ENCODE data around the gene PI4KB. TPM values are rescaled to one million over a fixed set of nuclear protein-coding genes. Genes with fewer than 3 reads are reported as not detected.

PI4KB gene
- total and polyA plus RNA-seq, 9 of the 15 experiments (the other 6 are each of a cell fraction or from before 2014, with no cell fraction given), result 3.1 to 65.4 (median 45.1) TPM

DNA sequence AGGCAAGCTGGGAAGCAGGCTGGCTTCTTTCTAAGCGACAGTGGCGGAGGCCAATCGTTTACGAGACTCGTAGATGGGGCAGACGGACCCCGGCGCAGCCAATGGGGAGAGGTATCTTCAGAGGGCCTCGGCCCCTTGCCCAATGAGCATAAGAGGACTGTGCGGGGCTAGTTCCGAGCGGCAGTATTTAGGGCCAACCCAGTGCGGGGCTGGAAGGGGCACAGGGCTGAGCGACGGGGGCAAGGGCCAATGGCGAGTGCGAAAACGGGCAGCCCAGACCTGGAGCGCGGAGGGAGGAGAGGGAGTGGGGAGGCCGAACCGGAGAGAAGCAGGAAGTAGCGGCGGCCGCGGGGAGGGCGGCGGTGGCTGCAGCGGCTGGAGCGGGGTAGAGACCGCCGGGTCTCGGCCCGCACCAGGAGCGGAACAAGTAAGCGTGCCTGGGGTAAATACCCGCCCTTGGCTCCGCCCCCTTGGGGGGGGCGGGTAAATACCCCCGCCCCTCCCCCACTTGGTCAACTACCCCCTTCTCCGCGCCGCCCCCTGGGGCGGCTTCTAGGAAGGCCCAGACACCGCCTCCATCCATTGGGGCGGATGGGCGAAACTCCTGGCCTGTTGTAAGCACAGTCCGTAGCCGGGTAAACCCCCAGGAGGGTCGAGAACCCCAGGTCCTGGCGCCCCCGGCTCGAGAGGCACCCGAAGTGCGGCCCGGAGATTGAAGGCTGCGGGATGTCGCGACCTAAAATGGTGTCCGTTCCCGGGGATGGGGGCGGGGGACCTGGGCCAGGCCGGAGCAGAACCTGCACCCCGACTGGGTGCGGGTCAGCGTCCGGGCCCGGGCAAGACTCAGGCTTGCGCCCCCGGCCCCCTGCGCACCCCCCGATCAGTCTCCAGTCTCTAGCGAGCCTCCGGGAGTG, 45.0 kb downstream of the PI4KB start, which contains the start of gene ZNF687 (continued):
- no peak for TF ChIP-seq TCF7 (IDR thresholded peaks at IDR 0.05; ENCODE audit: borderline replicate concordance)
- TF ChIP-seq, protein P1, sequence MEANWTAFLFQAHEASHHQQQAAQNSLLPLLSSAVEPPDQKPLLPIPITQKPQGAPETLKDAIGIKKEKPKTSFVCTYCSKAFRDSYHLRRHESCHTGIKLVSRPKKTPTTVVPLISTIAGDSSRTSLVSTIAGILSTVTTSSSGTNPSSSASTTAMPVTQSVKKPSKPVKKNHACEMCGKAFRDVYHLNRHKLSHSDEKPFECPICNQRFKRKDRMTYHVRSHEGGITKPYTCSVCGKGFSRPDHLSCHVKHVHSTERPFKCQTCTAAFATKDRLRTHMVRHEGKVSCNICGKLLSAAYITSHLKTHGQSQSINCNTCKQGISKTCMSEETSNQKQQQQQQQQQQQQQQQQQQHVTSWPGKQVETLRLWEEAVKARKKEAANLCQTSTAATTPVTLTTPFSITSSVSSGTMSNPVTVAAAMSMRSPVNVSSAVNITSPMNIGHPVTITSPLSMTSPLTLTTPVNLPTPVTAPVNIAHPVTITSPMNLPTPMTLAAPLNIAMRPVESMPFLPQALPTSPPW (CRISPR knock-in tag; IDR thresholded peaks at IDR 0.05), result peak; percentile 97
- TF ChIP-seq FOXK2 (conservative IDR thresholded peaks at IDR 0.05 in 1 of 2, IDR thresholded peaks at IDR 0.05 in 1 of 2; ENCODE audit: low read depth in 2 of 2), result peak; percentile 86 to 90
- TF ChIP-seq CEBPG (CRISPR knock-in tag; IDR thresholded peaks at IDR 0.05), result no peak
- TF ChIP-seq CEBPG (tag; conservative IDR thresholded peaks at IDR 0.05 in 1 of 2, IDR thresholded peaks at IDR 0.05 in 1 of 2), result no peak
- TF ChIP-seq, protein P2, sequence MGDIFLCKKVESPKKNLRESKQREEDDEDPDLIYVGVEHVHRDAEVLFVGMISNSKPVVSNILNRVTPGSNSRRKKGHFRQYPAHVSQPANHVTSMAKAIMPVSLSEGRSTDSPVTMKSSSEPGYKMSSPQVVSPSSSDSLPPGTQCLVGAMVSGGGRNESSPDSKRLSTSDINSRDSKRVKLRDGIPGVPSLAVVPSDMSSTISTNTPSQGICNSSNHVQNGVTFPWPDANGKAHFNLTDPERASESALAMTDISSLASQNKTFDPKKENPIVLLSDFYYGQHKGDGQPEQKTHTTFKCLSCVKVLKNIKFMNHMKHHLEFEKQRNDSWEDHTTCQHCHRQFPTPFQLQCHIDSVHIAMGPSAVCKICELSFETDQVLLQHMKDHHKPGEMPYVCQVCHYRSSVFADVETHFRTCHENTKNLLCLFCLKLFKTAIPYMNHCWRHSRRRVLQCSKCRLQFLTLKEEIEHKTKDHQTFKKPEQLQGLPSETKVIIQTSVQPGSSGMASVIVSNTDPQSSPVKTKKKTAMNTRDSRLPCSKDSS (IDR thresholded peaks at IDR 0.05; ENCODE audit: low read depth, partially characterized antibody), result no peak
- no peak; the same call in 1 of the 2 replicates for TF ChIP-seq ZNF431 (CRISPR knock-in tag; IDR thresholded peaks at IDR 0.05)
- TF ChIP-seq, protein P3, sequence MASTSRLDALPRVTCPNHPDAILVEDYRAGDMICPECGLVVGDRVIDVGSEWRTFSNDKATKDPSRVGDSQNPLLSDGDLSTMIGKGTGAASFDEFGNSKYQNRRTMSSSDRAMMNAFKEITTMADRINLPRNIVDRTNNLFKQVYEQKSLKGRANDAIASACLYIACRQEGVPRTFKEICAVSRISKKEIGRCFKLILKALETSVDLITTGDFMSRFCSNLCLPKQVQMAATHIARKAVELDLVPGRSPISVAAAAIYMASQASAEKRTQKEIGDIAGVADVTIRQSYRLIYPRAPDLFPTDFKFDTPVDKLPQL (IDR thresholded peaks at IDR 0.05; ENCODE audit: extremely low read depth, insufficient read length), result no peak
- TF ChIP-seq MEF2A (IDR thresholded peaks at IDR 0.05; ENCODE audit: control insufficient read depth, low read depth, low read length), result no peak
- no peak for TF ChIP-seq JUN (IDR thresholded peaks at IDR 0.05; ENCODE audit: borderline replicate concordance, low read depth, low read length)
- no peak for TF ChIP-seq JUN (CRISPR knock-in tag; IDR thresholded peaks at IDR 0.05; ENCODE audit: borderline replicate concordance)
- peak in 2 of 3 experiments; percentile 75 to 86 for TF ChIP-seq YY1 (IDR thresholded peaks at IDR 0.05; ENCODE audit: borderline replicate concordance in 1 of 3, control insufficient read depth in 1 of 3, extremely low read depth in 1 of 3, insufficient read depth in 3 of 3, insufficient read length in 1 of 3, insufficient replicate concordance in 2 of 3, low read depth in 1 of 3, low read length in 2 of 3)
- no peak for TF ChIP-seq ZNF561 (CRISPR knock-in tag; conservative IDR thresholded peaks at IDR 0.05)
- TF ChIP-seq NUFIP1 (IDR thresholded peaks at IDR 0.05; ENCODE audit: partially characterized antibody), result no peak
- TF ChIP-seq ZBED1 (IDR thresholded peaks at IDR 0.05), result 0 out of 2 replicates have a peak, but pooled peaks have one; percentile 17
- no peak for TF ChIP-seq ZNF212 (CRISPR knock-in tag; IDR thresholded peaks at IDR 0.05)
- TF ChIP-seq, protein P4, sequence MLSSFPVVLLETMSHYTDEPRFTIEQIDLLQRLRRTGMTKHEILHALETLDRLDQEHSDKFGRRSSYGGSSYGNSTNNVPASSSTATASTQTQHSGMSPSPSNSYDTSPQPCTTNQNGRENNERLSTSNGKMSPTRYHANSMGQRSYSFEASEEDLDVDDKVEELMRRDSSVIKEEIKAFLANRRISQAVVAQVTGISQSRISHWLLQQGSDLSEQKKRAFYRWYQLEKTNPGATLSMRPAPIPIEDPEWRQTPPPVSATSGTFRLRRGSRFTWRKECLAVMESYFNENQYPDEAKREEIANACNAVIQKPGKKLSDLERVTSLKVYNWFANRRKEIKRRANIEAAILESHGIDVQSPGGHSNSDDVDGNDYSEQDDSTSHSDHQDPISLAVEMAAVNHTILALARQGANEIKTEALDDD (IDR thresholded peaks at IDR 0.05), result no peak
- TF ChIP-seq ZNF324 (CRISPR knock-in tag; IDR thresholded peaks at IDR 0.05), result no peak
- no peak for TF ChIP-seq MCM3 (IDR thresholded peaks at IDR 0.05)
- TF ChIP-seq, protein P5, sequence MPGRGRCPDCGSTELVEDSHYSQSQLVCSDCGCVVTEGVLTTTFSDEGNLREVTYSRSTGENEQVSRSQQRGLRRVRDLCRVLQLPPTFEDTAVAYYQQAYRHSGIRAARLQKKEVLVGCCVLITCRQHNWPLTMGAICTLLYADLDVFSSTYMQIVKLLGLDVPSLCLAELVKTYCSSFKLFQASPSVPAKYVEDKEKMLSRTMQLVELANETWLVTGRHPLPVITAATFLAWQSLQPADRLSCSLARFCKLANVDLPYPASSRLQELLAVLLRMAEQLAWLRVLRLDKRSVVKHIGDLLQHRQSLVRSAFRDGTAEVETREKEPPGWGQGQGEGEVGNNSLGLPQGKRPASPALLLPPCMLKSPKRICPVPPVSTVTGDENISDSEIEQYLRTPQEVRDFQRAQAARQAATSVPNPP (IDR thresholded peaks at IDR 0.05; ENCODE audit: borderline replicate concordance, insufficient read depth, insufficient read length), result no peak
- 0 out of 2 replicates have a peak, but pooled peaks have one; percentile 21 for TF ChIP-seq SRSF1 (IDR thresholded peaks at IDR 0.05; ENCODE audit: low read depth, low read length)
